IMR-90 (cell line): Measurements from ENCODE around the gene TCF12. TPM values are rescaled to one million over a fixed set of nuclear protein-coding genes. Genes with fewer than 3 reads are reported as not detected.
A peak's percentile ranks its signal among the peaks of the same experiment; 100 is the strongest.

Experiments
- ATAC-seq: fragments of 200-7000 bp; cut with Tn5 transposase; 2 replicates; pipeline ENCODE4 v1.9.1; 2020; ENCODE audit warnings: low read depth, mild to moderate bottlenecking, moderate library complexity
- BruUV-seq: library from RNA; stranded (reverse); fragments of 400-500 nt; replicated peaks from 2 replicates; lab custom pipeline; 2021; lab: Mats Ljungman, UMichigan
- CTCF ChIA-PET: fragments of 300-600 bp; formaldehyde crosslinking; extraction: SDS; loops from one replicate; lab custom pipeline; 2021; ENCODE audit warnings: antibody characterized with exemption; lab: Yijun Ruan, JAX
- POLR2A ChIA-PET: fragments of 300-600 bp; sonication (Branson Sonifier 250); formaldehyde crosslinking; loops from one replicate; lab custom pipeline; 2022; ENCODE audit warnings: antibody characterized with exemption; ENCODE audit not compliant: unreplicated experiment; lab: Charles Lee
- DNase-seq: peaks from one replicate; pipeline ENCODE4 v3.0.0; 2013
- H2AFZ ChIP-seq: replicated peaks from 2 replicates; pipeline ENCODE3; 2013; ENCODE audit warnings: low read length, mild to moderate bottlenecking; ENCODE audit not compliant: poor library complexity
- H2AK5ac ChIP-seq: 2 replicates; pipeline ENCODE4 v1.6.1; 2013; ENCODE audit warnings: low read depth, low read length, inconsistent platforms
- H2AK9ac ChIP-seq: replicated peaks from 2 replicates; pipeline ENCODE3; 2013; ENCODE audit warnings: mild to moderate bottlenecking, low read depth, low read length, moderate library complexity; ENCODE audit not compliant: poor library complexity
- H2BK120ac ChIP-seq: 2 replicates; pipeline ENCODE4 v1.6.1; 2013; ENCODE audit warnings: low read depth, low read length, inconsistent platforms
- H2BK15ac ChIP-seq: 3 replicates; pipeline ENCODE4 v1.6.1; 2013; ENCODE audit warnings: low read depth, low read length, inconsistent platforms
- H2BK20ac ChIP-seq: 2 replicates; pipeline ENCODE4 v1.6.1; 2013; ENCODE audit warnings: low read depth, mild to moderate bottlenecking, inconsistent platforms, low read length, moderate library complexity
- H2BK5ac ChIP-seq: 2 replicates; pipeline ENCODE4 v1.6.1; 2013; ENCODE audit warnings: mild to moderate bottlenecking, low read depth, low read length, inconsistent platforms; ENCODE audit not compliant: poor library complexity, severe bottlenecking
- H3K14ac ChIP-seq: replicated peaks from 2 replicates; pipeline ENCODE4 v1.6.1; 2013; ENCODE audit warnings: low read depth, low read length, inconsistent platforms
- H3K18ac ChIP-seq: 2 replicates; pipeline ENCODE4 v1.6.1; 2013; ENCODE audit warnings: low read depth, low read length, control low read depth
- H3K23ac ChIP-seq: 2 replicates; pipeline ENCODE4 v1.6.1; 2013; ENCODE audit warnings: low read depth, low read length, inconsistent platforms
- H3K27ac ChIP-seq: 2 replicates; pipeline ENCODE4 v1.5.1; 2013; ENCODE audit warnings: mild to moderate bottlenecking, control low read depth, low read length; ENCODE audit not compliant: insufficient read depth
- H3K27me3 ChIP-seq: 2 replicates; pipeline ENCODE4 v1.6.1; 2013; ENCODE audit warnings: low read length; ENCODE audit not compliant: control insufficient read depth, insufficient read depth
- H3K36me3 ChIP-seq: 2 replicates; pipeline ENCODE4 v1.6.1; 2013; ENCODE audit warnings: low read length, mixed read lengths; ENCODE audit not compliant: control insufficient read depth, insufficient read depth
- H3K4ac ChIP-seq: 2 replicates; pipeline ENCODE4 v1.6.1; 2013; ENCODE audit warnings: low read depth, low read length, inconsistent platforms
- H3K4me1 ChIP-seq: 2 replicates; pipeline ENCODE4 v1.6.1; 2013; ENCODE audit warnings: low read length, mixed read lengths; ENCODE audit not compliant: control insufficient read depth, insufficient read depth
- H3K4me2 ChIP-seq: 2 replicates; pipeline ENCODE4 v1.6.1; 2013; ENCODE audit warnings: low read depth, mild to moderate bottlenecking, control low read depth, low read length, moderate library complexity
- H3K4me3 ChIP-seq: 2 replicates; pipeline ENCODE4 v1.5.1; 2013; ENCODE audit warnings: low read depth, mild to moderate bottlenecking, control low read depth, low read length, moderate library complexity; ENCODE audit not compliant: insufficient read depth
- H3K56ac ChIP-seq: 2 replicates; pipeline ENCODE4 v1.6.1; 2013; ENCODE audit warnings: low read length, inconsistent platforms; ENCODE audit not compliant: insufficient read depth; ENCODE audit errors: extremely low read depth
- H3K79me1 ChIP-seq, 2 experiments: 2 replicates each; pipeline ENCODE4 v1.6.1; 2013; ENCODE audit warnings: low read length in 2 of 2, inconsistent platforms in 1 of 2, low read depth in 1 of 2
- H3K9ac ChIP-seq: 2 replicates; pipeline ENCODE4 v1.6.1; 2013; ENCODE audit warnings: low read depth, low read length, control low read depth
- H3K9me1 ChIP-seq: 2 replicates; pipeline ENCODE4 v1.6.1; 2013; ENCODE audit warnings: low read length, inconsistent platforms; ENCODE audit not compliant: insufficient read depth
- H3K9me3 ChIP-seq: 2 replicates; pipeline ENCODE4 v1.6.1; 2013; ENCODE audit warnings: low read length; ENCODE audit not compliant: control insufficient read depth, insufficient read depth
- H4K20me1 ChIP-seq: 2 replicates; pipeline ENCODE4 v1.6.1; 2013; ENCODE audit warnings: low read length, inconsistent platforms; ENCODE audit not compliant: insufficient read depth
- H4K5ac ChIP-seq: 2 replicates; pipeline ENCODE4 v1.6.1; 2013; ENCODE audit warnings: mild to moderate bottlenecking, low read depth, low read length, control low read depth
- H4K8ac ChIP-seq, 2 experiments: 2 replicates each; pipeline ENCODE4 v1.6.1; 2013; ENCODE audit warnings: low read depth in 2 of 2, low read length in 2 of 2, control low read depth in 1 of 2, inconsistent platforms in 1 of 2
- H4K91ac ChIP-seq: 2 replicates; pipeline ENCODE4 v1.6.1; 2013; ENCODE audit warnings: low read depth, low read length, inconsistent platforms; ENCODE audit not compliant: insufficient read depth
- CEBPB ChIP-seq: IDR thresholded peaks from 2 replicates; pipeline ENCODE4 v1.6.1; 2012; ENCODE audit warnings: low read depth, low read length, improper control_type of control experiment
- MAFK ChIP-seq: IDR thresholded peaks from 2 replicates; pipeline ENCODE4 v1.6.1; 2012; ENCODE audit warnings: low read depth, low read length, improper control_type of control experiment
- MXI1 ChIP-seq: IDR thresholded peaks from 2 replicates; pipeline ENCODE4 v1.6.1; 2012; ENCODE audit warnings: low read depth, mild to moderate bottlenecking, low read length, moderate library complexity, borderline replicate concordance
- WGBS, 2 experiments: methylation state at CpG; one replicate each; pipeline versions ENCODE4 v1.1.5 to v1.1.7; 2013; ENCODE audit warnings: missing lambda C conversion rate in 2 of 2; ENCODE audit not compliant: insufficient read length in 1 of 2; ENCODE audit errors: extremely low coverage in 2 of 2; 5-methylcytosine and 5-hydroxymethylcytosine counted together
- dilution Hi-C: fragments of 300-500 bp; cut with HindIII; formaldehyde crosslinking; loops from one replicate; pipeline ENCODE4 v1.14.3; 2018; ENCODE audit warnings: low sequenced_read_pairs; ENCODE audit not compliant: unreplicated experiment
- in situ Hi-C: fragments of 300-500 bp; cut with MboI; formaldehyde crosslinking; loops from 3 replicates; pipeline ENCODE4 v1.14.3; 2019; ENCODE audit warnings: low sequenced_read_pairs, inconsistent platforms, mixed read lengths
- intact Hi-C: fragments of 100-400 bp; cut with micrococcal nuclease; formaldehyde crosslinking; loops from 2 replicates; pipeline ENCODE4 v1.10.0; 2022
- polyA plus RNA-seq, 3 experiments: library from polyadenylated mRNA; depleted of rRNA; stranded (reverse); fragments of >200 nt; gene quantifications; 2 replicates each; pipeline ENCODE4 v1.2.3, GENCODE V29; 2012; ENCODE audit warnings: low replicate concordance in 1 of 3
- total RNA-seq: library from RNA; depleted of rRNA; stranded (reverse); fragments of >200 nt; gene quantifications from 2 replicates; pipeline ENCODE4 v1.2.3, GENCODE V29; 2012

Gene TCF12
- total and polyA plus RNA-seq, 2 of the 4 experiments (the other 2 are of a cell fraction): 79.4 to 160 TPM

- Histone ChIP-seq H3K27ac (peak overlapping the region; percentile 98), H4K20me1 (peaks cover 8% of the 10 kb centered on the region), H2BK20ac (no peak overlapping the region), H3K4me3 (peak overlapping the region; percentile 97), H3K36me3 (peaks cover 2% of the 10 kb centered on the region; the same call in 1 of the 2 replicates), H3K27me3 (no peaks in the 10 kb centered on the region), H3K23ac (peak overlapping the region; percentile 99), H2AFZ (peak overlapping the region; percentile 98), H3K18ac (peak overlapping the region; percentile 80), H3K9ac (peak overlapping the region; percentile 97), H2AK9ac (peak overlapping the region; percentile 93), H2BK5ac (peak overlapping the region; percentile 86), H3K4me1 (0 out of 2 replicates have a peak, but pooled peaks cover 5% of the 10 kb centered on the region), H4K8ac (peak overlapping the region in 1 of 2 experiments; percentile 56; a peak in 2 of 4 replicates), H2BK15ac (0 out of 3 replicates have a peak overlapping the region, but pooled peaks have one; percentile 1), H3K56ac (peak overlapping the region; percentile 94), H3K79me1 (peaks cover 5 to 38% of the 10 kb centered on the region in 2 experiments; a peak in 2 of 4 replicates), H4K5ac (peak overlapping the region; percentile 76), H3K14ac (peak overlapping the region; percentile 93), H4K91ac (peak overlapping the region; percentile 35), H3K4me2 (peak overlapping the region; percentile 85), H3K4ac (peak overlapping the region; percentile 88), H2AK5ac (peak overlapping the region; percentile 61), H2BK120ac (peak overlapping the region; percentile 29; the same call in 1 of the 2 replicates), H3K9me1 (no peaks in the 10 kb centered on the region), H3K9me3 (no peaks in the 10 kb centered on the region)
- intact Hi-C loops: loop anchor here (2.0 to 10.0 kb wide), 5 partner anchors 187 to 429 kb away; partner anchors contain the start of gene ZNF280D
- ATAC-seq: peak; percentile 1
- ChIA-PET POLR2A (interaction anchor here (0.7 kb wide), 1 partner anchor 9 kb away, joined by 4 read pairs; no protein-coding TSS in a partner anchor), CTCF (no interaction called here)
- dilution Hi-C loops: no loop called here
- BruUV-seq: no TSS peak
- 0 out of 2 replicates have a peak, but pooled peaks have one; percentile 48 for TF ChIP-seq MXI1
- TF ChIP-seq MAFK: no peak
- TF ChIP-seq CEBPB: peak; percentile 89
- peak; percentile 35 for DNase-seq
- in situ Hi-C loops: loop anchor here (25.0 kb wide), 1 partner anchor 618 kb away; no protein-coding TSS in a partner anchor
- 0% methylated on average over 25 of the region's 42 CpGs; no CpG with 5 or more reads in 1 of the 2 experiments for WGBS, 2 experiments
Observed at GRCh38 chr15:56919609-56920366, 1.3 kb downstream of the TCF12 start.
